ENCODE data around the gene PRAMEF12.
A peak's percentile ranks its signal among the peaks of the same experiment; 100 is the strongest.
"Not testable (repeated sequence)": the region's sequence is repeated elsewhere in the genome, so short reads cannot be mapped to it uniquely, and the experiment has no call there.

Gene PRAMEF12

DNA sequence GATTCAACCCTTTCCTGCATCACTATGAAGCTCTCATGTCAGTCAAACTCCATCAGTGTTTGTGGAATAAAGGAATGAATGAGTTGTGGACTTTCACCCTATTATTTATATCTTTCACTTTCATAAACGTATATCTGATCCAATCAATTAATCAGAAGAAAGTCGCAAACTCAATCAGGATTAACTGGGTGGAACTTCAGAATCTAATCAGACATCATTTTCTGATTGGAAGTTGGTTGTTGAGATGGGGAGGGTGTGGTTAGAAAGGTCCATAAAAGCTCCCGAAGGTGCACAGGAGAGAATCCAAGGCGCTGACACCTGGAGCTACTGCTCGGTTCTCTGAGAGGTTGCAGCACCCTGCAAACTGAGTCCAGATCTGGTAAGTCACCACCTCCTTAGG is at the start of gene PRAMEF12:
PRAMEF12 (plus strand) TSS at position 301 of the 400 bp plus-strand sequence. CDS start 1,130 bp downstream, outside the sequence.
- no peak for DNase-seq (ENCODE audit: low spot score)

DNA sequence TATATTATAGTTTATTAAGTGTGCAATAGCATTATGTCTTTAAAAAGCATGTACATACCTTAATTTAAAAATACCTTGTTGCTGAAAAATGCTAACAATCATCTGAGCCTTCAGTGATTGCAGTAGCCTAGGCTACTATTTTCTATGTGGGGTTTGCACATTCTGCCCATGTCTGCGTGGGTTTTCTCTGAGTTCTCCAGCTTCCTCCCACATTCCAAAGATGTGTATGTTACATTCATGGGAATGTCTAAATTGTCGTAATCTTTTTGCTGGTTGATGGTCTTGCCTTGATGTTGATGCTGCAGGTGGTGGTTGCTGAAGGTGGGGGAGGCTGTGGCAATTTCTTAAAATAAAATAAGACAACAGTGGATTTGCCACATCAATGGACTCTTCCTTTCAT is 45.1 kb upstream of the PRAMEF12 start:
- DNase-seq (ENCODE audit: low spot score), result no peak

DNA sequence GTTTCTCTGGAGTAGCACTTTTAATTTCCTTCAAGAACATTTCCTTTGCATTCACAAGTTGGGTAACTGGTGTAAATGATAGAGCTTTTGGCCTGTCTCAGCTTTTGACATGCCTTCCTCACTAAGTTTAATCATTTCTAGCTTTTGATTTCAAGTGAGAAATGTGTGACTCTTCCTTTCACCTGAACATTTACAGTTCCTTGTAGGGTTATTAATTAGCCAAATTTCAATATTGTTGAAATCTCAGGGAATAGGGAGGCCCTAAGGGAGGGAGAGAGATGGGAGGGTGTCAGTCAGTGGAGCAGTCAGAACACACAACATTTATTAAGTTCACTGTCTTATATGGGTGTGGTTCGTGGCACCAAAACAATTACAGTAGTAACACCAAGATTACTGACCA is 43.4 kb upstream of the PRAMEF12 start:
- DNase-seq (ENCODE audit: low spot score), result no peak

DNA sequence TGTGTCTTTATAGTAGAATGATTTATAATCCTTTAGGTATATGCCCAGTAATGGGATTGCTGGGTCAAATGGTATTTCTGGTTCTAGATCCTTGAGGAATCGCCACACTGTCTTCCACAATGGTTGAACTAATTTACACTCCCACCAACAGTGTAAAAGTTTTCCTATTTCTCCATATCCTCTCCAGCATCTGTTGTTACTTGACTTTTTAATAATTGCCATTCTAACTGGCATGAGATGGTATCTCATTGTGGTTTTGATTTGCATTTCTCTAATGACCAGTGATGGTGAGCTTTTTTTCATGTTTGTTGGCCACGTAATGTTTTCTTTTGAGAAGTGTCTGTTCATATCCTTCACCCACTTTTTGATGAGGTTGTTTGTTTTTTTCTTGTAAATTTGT is 42.5 kb upstream of the PRAMEF12 start:
- not testable (repeated sequence) for DNase-seq (ENCODE audit: low spot score)

DNA sequence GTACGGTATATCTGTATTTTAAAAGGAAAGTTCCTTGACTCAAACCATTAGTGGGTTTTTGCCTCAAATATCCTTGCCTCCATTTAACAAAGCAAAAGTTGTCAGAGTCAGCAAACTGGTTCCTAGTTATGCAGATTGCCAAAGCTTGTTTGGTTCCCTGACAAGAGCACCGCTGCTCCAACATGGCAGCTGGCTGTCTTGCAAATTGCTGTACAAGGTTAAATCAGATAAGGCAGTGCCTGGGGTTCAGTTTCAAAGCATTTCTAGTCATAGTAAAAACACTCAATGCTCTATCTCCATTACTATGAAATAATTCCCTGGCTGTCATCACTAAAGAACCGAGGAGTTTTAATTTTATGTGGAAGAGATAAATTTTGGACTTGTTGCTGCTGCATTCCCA is 38.9 kb upstream of the PRAMEF12 start:
- DNase-seq (ENCODE audit: low spot score), result no peak

DNA sequence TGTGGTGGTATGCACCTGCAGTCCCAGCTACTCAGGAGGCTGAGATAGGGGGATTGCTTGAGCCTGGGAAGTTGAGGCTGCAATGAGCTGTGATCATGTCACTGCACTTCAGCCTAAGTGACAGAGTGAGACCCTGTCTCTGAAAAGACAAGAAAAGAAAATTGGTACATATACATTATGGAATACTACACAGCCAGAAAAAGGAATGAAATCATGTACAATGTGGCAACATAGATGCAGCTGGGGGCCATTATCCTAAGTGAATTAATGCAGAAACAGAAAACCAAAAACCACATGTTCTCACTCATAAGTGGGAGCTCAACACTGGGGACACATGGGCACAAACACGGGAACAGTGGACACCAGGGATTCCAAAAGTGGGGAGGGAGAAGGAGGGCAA is 34.6 kb upstream of the PRAMEF12 start:
- DNase-seq (ENCODE audit: low spot score), result no peak

DNA sequence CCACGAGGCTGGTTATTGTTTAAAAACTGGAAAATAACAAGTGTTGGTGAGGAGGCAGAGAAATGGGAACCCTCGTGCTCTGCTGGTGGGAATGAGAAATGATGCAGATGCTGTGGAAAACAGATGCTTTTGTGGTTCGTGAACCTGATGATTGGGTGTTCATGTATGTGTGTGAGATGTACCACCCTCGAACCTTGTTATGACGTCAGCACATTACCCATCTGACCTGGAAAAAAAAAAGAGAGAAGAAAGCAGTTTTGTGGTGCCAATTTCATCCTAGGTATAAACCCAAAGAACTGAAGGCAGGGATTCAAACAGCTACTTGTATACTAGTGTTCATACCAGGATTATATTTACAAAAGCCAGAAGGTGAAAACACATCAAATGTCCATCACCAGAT is 33.9 kb upstream of the PRAMEF12 start:
- no peak for DNase-seq (ENCODE audit: low spot score)

DNA sequence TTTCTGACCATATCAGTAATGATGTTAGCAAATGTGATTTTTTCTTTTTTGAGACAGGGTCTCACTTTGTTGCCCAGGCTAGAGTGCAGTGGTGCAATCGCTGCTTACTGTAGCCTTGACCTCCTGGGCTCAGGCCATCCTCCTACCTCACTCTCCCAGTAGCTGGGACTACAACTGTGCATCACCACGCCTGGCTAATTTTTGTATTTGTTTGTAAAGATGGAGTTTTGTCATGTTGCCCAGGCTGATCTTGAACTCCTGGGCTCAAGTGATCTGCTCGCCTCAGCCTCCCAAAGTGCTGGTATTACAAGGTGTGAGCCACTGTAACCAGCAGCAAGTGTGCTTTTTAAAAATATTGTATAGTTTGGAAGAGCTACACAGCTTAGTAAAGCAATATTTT is 31.6 kb upstream of the PRAMEF12 start:
- DNase-seq (ENCODE audit: low spot score), result no peak

DNA sequence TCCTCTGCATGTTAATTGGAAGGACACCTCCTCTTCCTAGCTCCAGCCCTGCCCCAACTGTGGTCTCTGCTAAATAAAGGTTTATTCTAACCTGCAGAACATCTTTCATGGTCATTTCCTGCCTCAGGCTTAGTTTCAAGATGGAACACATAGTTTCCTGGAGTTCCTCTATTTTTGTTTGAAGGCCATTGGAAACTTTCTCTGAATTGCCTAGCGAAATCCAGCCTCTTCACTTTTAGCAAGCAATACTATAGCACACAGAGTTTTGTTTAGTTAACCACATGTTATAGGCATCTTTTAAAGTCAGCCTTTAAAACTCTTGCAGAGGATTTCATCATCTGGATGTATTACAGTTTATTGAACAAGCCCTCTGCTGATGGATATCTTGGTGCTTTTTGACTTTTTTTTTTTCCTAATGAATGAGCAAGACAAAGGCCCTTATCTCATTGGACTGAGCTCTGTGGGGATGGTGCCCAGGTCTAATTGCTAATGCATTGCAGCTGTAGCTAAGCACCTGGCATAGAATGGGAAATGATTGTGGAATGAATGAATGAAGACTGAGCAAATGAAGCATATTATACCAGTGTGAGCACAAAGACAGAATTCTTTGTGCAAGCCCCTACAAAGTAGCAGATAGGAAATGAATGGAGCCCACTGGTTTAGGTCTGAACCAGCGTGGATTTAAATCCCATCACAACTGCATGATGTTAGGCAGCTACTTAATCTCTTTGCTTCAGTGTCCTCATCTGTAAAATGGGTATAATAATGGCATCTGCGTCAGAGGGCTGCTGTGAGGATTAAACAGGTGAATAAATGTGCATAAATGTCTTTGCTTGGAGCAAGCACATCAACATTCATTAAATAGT is 28.2 kb upstream of the PRAMEF12 start:
- DNase-seq (ENCODE audit: low spot score), result no peak

DNA sequence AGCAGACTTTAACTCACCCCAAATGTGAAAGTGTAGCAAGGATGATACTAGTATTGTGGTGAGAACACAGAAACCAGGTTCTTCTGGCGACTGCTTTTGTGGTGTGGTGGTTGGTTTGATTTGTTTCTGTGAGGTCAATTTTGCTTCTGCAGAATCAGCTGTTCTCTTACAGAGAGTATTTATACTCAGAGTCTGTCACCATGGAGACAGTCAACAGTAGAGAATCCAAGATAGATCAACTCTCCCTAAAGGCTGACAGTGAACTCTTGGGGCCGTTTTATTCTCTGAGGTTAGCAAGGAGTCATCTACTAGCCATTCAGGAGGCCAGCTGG is 27.6 kb upstream of the PRAMEF12 start, which contains the start of gene CFAP107:
CFAP107 (plus strand) TSS at position 209 of the 332 bp plus-strand sequence. CDS start 231 bp downstream, outside the sequence.
- peak; percentile 43 for DNase-seq (ENCODE audit: low spot score)

DNA sequence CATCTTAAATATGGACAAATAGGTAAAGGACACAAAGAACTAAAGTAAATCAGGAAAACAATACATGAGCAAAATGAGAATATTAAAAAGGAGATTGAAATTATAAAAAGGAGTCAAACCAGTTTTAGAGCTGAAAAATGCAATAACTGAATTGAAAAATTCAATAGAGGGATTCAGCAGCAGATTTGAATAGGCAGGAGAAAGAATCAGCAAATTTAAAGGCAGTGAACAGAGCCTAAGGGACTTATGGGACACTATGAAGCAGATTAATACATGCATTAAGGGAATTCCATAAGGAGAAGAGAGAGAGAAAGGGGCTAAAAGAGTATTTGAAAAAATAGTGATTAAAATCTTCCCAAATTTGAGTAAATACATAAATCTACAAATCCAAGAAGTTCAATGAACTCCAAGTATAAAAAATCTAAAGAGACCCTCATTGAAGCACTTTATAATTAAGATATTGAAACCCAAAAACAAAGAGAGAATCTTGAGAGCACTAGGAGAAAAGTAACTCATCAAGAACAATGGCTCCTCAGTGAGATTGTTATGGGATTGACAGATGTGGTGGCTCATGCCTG is 24.7 kb upstream of the PRAMEF12 start:
- DNase-seq (ENCODE audit: low spot score), result no peak

DNA sequence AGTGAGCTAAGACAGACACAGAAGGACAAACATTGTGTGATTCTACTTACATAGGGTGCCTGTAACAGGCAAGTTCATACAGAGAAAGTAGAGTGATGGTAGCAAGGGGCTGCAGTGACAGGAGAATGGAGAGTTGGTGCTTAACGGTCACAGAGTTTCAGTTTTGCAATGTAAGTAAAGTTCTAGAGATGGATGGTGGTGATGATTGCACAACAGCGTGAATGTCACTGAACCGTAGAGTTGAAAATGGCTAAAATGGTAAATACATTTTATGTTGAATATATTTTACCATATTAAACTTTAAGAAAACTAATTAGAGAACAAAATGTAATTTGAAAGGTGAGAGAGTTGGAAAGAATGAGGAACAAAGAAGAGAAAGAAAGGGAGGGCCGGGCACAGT is 18.8 kb upstream of the PRAMEF12 start:
- no peak for DNase-seq (ENCODE audit: low spot score)

DNA sequence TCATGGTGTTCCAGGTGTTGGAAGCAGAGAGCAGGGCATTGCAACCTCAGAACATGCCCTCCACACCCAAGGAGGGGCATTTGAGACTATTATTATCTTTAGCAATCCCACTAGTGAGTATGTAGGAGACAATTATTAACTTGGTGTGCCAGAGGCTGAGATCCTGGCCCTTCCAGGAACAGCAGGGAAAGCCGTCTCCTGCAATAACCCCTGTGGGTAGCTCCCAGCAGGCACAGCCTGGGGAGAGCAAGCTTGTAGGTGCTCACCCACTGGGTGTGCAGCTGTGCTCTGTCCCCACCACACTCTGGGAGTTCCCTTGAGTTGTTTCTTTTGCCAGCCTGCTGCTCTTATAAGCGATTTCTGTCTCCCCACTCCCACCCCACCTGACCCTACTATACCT is 17.3 kb upstream of the PRAMEF12 start:
- DNase-seq (ENCODE audit: low spot score), result no peak

DNA sequence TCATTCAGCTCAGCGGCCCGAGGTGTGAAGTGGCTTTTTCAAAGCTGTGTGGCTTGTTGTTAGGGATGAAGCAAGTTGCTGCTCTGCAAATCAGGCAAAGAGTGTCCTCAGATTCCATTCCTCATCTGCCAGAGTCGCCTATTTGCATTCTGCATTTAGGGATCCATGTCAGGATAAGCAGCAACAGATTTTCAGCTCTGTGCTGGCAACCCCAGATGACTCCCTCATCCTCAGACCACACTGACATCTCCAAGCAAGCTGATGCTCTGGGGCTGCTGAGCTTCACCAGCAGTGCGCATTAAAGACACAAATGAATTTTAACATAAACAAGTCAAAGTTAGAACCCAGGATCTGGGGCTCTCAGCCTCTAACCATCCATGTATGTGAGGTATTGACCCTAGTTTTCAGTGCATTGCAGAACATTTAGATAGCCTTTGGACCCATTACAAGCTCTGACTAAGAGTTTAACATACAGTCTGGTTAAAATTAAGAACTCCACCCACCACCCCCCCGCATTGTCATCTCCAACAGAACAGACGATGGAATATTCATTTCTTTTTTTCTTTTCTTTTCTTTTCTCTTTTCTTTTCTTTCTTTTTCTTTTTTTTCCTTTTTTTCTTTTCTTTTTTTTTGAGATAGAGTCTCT is 16.6 kb upstream of the PRAMEF12 start:
- DNase-seq (ENCODE audit: low spot score), result no peak

DNA sequence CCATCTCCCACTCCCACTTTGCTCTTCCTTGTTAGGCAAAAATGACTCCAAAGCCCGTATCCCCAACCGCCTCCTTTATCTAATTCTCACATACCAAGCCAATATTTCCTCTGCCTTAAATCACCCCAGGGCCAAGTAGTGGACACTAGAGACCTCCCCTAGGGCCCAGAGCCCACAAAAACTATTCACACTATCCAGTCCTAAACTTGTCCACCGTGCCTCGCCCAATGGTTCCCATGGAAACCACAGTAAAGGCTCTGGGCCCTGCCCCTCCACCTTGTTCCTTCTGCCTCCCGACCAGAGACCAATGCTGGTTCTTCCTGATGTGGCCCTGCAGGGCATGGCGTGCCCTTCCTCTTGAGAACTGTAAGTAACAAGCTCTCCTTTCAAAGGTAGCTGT is 15.7 kb upstream of the PRAMEF12 start:
- no peak for DNase-seq (ENCODE audit: low spot score)

DNA sequence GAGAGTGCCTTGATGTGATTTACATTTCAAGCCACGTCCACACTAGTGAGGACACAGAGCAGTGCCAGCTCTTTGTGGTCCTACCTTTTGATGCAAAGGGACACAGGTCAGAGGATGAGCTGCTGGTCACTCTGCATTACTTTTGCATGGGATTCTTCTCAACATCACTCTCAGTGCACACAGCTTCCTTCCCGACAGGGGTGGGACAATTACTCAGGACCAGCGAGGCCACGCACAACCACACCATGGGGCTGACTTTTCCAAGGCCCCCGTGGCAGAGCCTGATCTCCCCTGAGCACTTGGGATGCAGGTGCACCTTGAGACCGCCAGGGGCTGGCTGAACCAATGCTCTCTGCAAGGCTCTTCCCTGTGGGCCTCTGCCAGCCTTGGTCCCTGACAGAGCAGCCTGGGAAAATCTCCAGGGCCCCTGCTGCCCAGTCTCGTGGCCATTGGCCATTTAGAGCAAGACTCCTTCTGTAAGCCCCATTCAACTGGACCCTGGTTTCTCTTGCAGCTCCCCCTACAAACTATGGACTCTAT is 13.2 kb upstream of the PRAMEF12 start:
- no peak for DNase-seq (ENCODE audit: low spot score)

DNA sequence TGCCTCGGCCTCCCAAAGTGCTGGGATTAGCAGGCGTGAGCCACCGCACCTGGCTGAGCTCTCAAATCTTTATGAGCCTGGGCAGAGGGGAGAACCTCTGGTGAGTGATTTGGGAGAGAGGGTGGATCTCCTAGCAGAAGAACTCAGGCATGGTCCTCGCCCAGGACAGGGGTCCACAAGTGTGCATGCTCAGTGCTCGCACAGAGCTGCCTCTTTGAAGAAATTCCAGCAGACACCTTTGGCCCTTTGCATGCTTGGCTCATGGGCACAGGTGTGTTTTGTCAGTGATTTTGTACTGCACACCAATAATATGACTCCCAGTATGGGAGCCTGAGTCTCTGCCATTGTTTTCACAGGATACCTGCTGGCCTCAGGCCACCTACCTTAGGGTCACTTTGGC is 11.8 kb upstream of the PRAMEF12 start:
- no peak for DNase-seq (ENCODE audit: low spot score)

DNA sequence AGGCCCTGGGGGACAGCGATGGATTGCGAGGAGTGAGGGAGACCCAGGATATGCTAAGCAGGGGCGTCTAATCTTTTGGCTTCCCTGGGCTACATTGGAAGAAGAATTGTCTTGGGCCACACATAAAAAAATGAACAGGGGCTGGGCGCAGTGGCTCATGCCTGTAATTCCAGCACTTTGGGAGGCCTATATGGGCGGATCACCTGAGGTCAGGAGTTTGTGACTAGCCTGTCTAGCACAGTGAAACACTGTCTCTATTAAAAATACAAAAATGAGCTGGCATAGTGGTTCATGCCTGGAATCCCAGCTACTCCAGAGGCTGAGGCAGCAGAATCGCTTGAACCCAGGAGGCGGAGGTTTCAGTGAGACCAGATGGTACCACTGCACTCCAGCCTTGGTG is 10.8 kb upstream of the PRAMEF12 start:
- no peak for DNase-seq (ENCODE audit: low spot score)

DNA sequence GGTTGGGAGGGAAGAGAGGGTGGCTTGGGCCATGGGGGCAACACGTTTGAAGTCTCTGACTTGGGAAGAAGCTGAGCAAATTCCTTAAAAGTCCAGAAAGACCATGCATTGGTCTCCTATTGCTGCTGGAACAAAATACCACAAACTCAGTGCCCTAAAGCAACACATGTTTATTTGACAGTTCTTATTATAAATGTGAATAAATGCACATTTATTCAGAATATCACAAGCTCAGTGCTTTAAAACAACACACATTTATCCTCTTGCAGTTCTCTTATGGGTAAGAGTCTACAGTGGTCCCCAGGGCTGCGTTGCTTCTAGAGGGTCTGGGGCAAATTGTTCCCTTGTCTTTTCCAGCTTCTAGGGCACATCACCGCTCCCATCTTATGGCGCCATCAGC is 10.1 kb upstream of the PRAMEF12 start:
- no peak for DNase-seq (ENCODE audit: low spot score)

DNA sequence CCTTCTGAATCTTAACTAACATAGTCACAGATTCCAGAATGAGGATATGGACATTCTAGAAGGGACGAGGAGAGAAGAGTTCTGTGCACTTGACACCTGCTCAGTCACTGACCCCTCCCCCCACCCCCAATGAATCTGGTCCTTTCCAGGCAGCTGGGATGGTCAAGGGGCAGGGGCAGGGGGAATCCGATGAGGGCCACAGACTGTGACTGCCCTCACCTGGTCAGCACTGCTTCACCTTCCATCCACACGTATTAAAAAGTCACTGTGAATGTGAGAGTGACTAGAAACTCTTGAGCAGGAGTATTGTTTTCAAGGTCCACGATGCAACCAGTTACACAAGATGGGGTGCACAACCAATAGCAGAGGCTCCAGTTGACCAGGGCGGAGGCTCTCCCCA is 9.5 kb upstream of the PRAMEF12 start:
- DNase-seq (ENCODE audit: low spot score), result no peak

DNA sequence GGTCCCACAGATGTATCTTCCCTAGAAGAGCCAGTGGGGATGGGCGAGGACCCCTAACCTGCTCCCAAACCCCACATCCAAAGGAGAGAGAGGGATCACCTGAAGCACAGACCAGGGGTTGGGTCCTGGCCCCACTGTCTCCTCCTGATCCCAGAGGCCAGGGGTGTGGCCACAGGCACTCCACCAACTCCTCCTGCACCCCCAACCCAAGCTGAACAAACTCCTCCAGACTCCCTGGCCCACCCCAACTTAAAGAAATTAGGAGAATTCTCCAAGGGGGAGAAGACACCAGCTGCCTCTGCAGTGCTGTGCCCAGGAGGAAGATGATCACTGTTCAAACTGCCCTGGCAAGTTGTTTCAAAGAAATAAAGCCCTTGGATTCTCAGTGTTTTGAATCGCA is 4.5 kb upstream of the PRAMEF12 start:
- DNase-seq (ENCODE audit: low spot score), result no peak

DNA sequence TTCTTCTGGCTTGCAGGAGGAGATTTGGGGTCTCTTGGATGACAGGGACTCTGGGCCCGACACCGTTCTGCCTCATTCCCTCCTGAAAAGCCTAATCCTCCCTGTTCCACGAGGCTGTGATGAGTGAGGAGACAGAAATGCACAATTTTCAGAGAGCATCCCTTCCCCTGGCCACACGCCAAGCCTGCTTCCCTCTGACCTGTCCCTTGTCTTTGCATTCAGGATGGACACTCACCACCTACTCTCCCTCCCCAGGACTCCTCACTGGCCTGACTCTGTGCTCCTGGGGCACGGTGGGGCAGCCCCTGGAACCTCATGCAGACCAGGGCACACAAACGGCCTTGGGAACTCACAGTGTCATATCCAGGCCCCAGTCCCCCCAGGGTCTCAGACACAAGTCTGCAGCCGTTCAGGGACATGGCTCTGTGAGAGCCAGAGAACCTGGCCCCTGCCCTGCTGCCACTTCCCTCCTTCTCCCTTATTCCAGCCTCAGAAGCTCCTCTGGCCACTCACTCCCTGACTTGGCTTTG is 3.5 kb upstream of the PRAMEF12 start:
- DNase-seq (ENCODE audit: low spot score), result no peak

DNA sequence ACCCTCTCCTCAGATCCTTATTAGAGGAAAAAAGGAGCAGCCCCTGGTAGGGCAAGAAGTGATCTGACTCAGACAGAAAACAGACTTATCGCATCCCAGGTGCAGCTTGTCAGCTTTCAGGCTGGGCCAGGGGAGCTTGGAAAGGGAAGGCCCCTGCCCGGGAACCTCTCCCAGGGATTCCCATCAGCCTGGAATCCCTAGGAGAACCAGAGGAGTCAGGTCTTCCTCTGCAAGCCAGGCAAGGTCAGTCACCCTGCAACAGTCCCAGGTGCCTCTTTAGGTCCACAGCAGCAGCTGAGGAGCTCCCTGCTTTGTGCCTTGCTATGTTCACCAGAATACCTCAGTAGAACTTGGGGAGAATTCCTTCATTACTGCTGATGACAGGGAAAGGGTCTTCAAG is 2.9 kb upstream of the PRAMEF12 start:
- no peak for DNase-seq (ENCODE audit: low spot score)

Data from activated CD4-positive, alpha-beta T cell treated with anti-CD3 and anti-CD28 coated beads, Interleukin-2, Interleukin-4, amounts not matched to agents 100 ng/mL and 50 ng/mL, durations not matched to agents 16 hours and 8 hours (primary cell).